Measurements from ENCODE around the gene FXYD3.

FXYD3 gene

DNA sequence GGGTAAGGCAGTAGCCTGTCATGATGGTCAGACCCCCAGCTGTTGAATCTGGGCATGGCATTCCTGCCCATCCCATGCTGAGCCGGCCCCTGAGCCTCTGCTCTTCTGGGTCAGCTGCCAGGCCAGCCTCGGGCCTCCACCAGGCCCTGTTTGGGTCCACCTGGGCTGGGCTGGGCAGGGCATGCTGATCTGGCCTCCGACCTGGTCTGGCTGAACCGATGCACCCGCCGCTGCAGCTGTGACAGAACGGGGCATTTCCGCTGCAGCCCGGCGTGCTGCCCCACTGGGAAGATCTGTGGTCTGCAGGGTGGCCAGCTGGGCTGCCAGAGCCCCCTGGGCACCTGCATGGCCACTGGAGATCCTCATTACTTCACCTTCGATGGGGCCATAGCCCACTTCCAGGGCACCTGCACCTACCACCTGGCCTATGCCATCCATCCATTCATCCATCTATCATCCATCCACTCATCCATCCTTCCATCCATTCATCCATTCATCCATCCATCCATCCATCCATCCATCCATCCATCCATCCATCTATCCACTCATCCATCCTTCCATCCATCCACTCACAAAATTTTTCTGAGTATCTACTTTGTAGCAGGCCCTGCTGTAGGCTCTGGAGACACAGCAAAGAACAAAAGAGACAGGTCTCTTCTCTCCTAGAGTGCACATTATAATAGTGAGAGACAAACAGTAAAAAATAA lies 21.5 kb upstream of the FXYD3 start:
- no peak for DNase-seq (ENCODE audit: extremely low read depth, insufficient read length)
- H3K36me3 ChIP-seq (ENCODE audit: control insufficient read depth, insufficient read depth, low read length): no peaks in the 10 kb centered on the region
- no peak overlapping the region for H3K4me3 ChIP-seq (replicated peaks; ENCODE audit: low read depth, low read length)
- H3K27me3 ChIP-seq (replicated peaks; ENCODE audit: control insufficient read depth, insufficient read depth, low read length): no peaks in the 10 kb centered on the region
- no peak for TF ChIP-seq CTCF (IDR thresholded peaks at IDR 0.05; ENCODE audit: insufficient read depth, low read length, poor library complexity, severe bottlenecking)

DNA sequence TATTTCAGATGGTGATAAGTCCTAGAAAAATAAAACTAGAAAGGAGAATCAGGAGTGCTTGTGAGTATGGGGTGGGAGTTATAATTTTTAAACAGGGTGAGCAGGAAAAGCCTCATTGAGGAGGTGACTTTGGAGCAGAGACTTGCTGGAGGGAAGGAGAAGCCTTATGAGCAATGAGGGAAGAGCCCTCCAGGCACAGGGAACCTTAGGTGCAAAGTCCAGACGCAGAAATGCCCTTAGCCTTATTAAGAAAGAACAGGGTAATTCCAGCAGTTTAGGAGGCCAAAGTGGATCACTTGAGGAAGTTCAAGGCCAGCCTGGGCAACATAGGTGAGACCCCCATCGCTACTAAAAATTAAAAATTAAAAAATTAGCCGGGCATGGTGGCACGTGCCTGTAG lies 21.0 kb upstream of the FXYD3 start:
- no peaks in the 10 kb centered on the region for H3K27me3 ChIP-seq (replicated peaks; ENCODE audit: control insufficient read depth, insufficient read depth, low read length)

DNA sequence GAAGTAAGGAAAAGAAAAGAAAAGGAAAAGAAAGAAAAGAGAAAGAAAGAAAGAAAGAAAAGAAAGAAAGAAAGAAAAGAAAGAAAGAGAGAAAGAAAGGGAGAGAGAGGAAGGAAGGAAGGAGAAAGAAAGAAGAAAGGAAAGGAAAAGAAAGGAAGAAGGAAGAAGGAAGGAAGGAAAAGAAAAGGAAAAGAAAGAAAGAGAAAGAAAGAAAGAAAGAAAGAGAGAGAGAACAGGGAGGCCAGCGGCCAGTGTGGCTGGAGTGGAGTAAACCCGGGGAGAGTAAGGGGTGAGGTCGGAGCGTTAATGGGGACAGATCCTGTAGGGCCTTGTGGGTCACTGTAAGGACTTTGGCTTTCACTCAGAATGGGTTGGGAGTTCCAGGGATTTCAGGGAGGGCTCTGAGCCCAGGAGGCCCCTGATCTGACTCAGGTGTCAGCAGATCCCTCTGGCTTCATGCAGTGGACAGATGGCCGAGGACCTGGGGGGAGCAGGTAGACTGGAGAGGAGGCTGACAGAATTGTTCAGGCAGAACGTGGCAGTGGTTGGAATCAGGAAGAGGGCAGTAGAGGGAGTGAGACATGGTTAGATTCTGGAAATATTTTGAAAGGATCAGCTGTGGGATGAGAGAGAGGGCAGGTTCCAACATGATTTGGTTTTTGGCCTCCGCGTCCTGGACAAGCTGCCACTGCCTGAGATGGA lies 19.8 kb upstream of the FXYD3 start:
- no peak overlapping the region for H3K4me3 ChIP-seq (replicated peaks; ENCODE audit: low read depth, low read length)
- no peak for TF ChIP-seq CTCF (IDR thresholded peaks at IDR 0.05; ENCODE audit: insufficient read depth, low read length, poor library complexity, severe bottlenecking)
- H3K27me3 ChIP-seq (replicated peaks; ENCODE audit: control insufficient read depth, insufficient read depth, low read length): no peaks in the 10 kb centered on the region
- H3K36me3 ChIP-seq (ENCODE audit: control insufficient read depth, insufficient read depth, low read length): no peaks in the 10 kb centered on the region
- no peak for DNase-seq (ENCODE audit: extremely low read depth, insufficient read length)

More for the DNA sequence above, 21.0 kb upstream of the FXYD3 start:
- H3K36me3 ChIP-seq (ENCODE audit: control insufficient read depth, insufficient read depth, low read length): no peaks in the 10 kb centered on the region
- no peak overlapping the region for H3K4me3 ChIP-seq (replicated peaks; ENCODE audit: low read depth, low read length)
- no peak for DNase-seq (ENCODE audit: extremely low read depth, insufficient read length)
- no peak for TF ChIP-seq CTCF (IDR thresholded peaks at IDR 0.05; ENCODE audit: insufficient read depth, low read length, poor library complexity, severe bottlenecking)

GRCh38 chr19:35098413-35099049 lies 17.1 kb upstream of the FXYD3 start:
- no peaks in the 10 kb centered on the region for H3K36me3 ChIP-seq (ENCODE audit: control insufficient read depth, insufficient read depth, low read length)
- H3K27me3 ChIP-seq (replicated peaks; ENCODE audit: control insufficient read depth, insufficient read depth, low read length): no peaks in the 10 kb centered on the region
- TF ChIP-seq CTCF (IDR thresholded peaks at IDR 0.05; ENCODE audit: insufficient read depth, low read length, poor library complexity, severe bottlenecking): no peak
- DNase-seq (ENCODE audit: extremely low read depth, insufficient read length): no peak
- no peak overlapping the region for H3K4me3 ChIP-seq (replicated peaks; ENCODE audit: low read depth, low read length)

- no peak for DNase-seq (ENCODE audit: extremely low read depth, insufficient read length)
- H3K27me3 ChIP-seq (replicated peaks; ENCODE audit: control insufficient read depth, insufficient read depth, low read length): no peaks in the 10 kb centered on the region
- no peak for TF ChIP-seq CTCF (IDR thresholded peaks at IDR 0.05; ENCODE audit: insufficient read depth, low read length, poor library complexity, severe bottlenecking)
Observed at GRCh38 chr19:35099155-35099896, 16.3 kb upstream of the FXYD3 start.

More at GRCh38 chr19:35099155-35099896, 16.3 kb upstream of the FXYD3 start:
- Histone ChIP-seq H3K4me3 (replicated peaks; ENCODE audit: low read depth, low read length) (no peak overlapping the region), H3K36me3 (ENCODE audit: control insufficient read depth, insufficient read depth, low read length) (no peaks in the 10 kb centered on the region)

All from GM06990 (cell line).